K562 (cell line): ENCODE data around the gene FCAMR. TPM values are rescaled to one million over a fixed set of nuclear protein-coding genes. Genes with fewer than 3 reads are reported as not detected.

Experiments used
- ATAC-seq: fragments of 200-7000 bp; cut with Tn5 transposase; 3 replicates; pipeline ENCODE4 v1.9.1; 2020; ENCODE audit warnings: moderate library complexity
- BruUV-seq: library from RNA; stranded (reverse); fragments of 400-500 nt; replicated peaks from 2 replicates; lab custom pipeline; 2021; lab: Mats Ljungman, UMichigan
- CTCF ChIA-PET: fragments of 300-600 bp; formaldehyde crosslinking; extraction: SDS; loops from one replicate; lab custom pipeline; 2021; ENCODE audit warnings: low intra/inter-chr PET ratio; lab: Yijun Ruan, JAX
- POLR2A ChIA-PET: fragments of 300-600, 350-650 bp; sonication (Branson Sonifier 250); formaldehyde crosslinking; extraction: SDS; loops from one replicate; lab custom pipeline; 2021; ENCODE audit warnings: antibody characterized with exemption, inconsistent platforms; lab: Yijun Ruan, JAX
- DNase-seq, 4 experiments: peaks; one replicate each; pipeline versions ENCODE4 v3.0.0 to v3.0.0-alpha.2; 2011 to 2018; ENCODE audit warnings: low spot score in 3 of 4, mixed read lengths in 3 of 4; ENCODE audit errors: extremely low read depth in 1 of 4
- FAIRE-seq: peaks from 2 replicates; lab custom pipeline; 2011; peaks lifted over from hg19 to GRCh38; lab: Jason Lieb, UNC
- H2AFZ ChIP-seq: 2 replicates; pipeline ENCODE4 v1.6.0; 2011; ENCODE audit warnings: low read depth, low read length, control low read depth, inconsistent platforms
- H3K27ac ChIP-seq: fragments of 200-600 bp; 3 replicates; pipeline ENCODE4 v1.8.0; 2011; ENCODE audit warnings: low read depth, mild to moderate bottlenecking, control low read depth, inconsistent platforms, low read length, moderate library complexity, mixed read lengths; ENCODE audit errors: extremely low read depth
- H3K27me3 ChIP-seq, 2 experiments: fragments of 300-600 bp in 1 of 2; 2 replicates in 1 of 2; 3 replicates in 1 of 2; pipeline versions ENCODE4 v1.6.0 to v1.8.0; 2011; ENCODE audit warnings: inconsistent platforms in 2 of 2, low read length in 2 of 2, mild to moderate bottlenecking in 1 of 2, mixed read lengths in 1 of 2, moderate library complexity in 1 of 2; ENCODE audit not compliant: control insufficient read depth in 2 of 2, insufficient read depth in 2 of 2
- H3K36me3 ChIP-seq: fragments of 300-600 bp; 3 replicates; pipeline ENCODE4 v1.8.0; 2011; ENCODE audit warnings: mild to moderate bottlenecking, low read length, inconsistent platforms; ENCODE audit not compliant: control insufficient read depth, insufficient read depth
- H3K4me1 ChIP-seq, 2 experiments: fragments of 200-600 bp in 1 of 2; replicated peaks in 1 of 2; 2 replicates in 1 of 2; 3 replicates in 1 of 2; pipeline versions ENCODE4 v1.5.1 to v1.8.0; 2011; ENCODE audit warnings: inconsistent platforms in 2 of 2, low read length in 2 of 2, mild to moderate bottlenecking in 1 of 2, mixed read lengths in 1 of 2, moderate library complexity in 1 of 2; ENCODE audit not compliant: control insufficient read depth in 2 of 2, insufficient read depth in 2 of 2
- H3K4me2 ChIP-seq: 2 replicates; pipeline ENCODE4 v1.6.1; 2011; ENCODE audit warnings: low read length, control low read depth, inconsistent platforms, mixed read lengths; ENCODE audit not compliant: insufficient read depth
- H3K4me3 ChIP-seq: fragments of 200-600 bp; sonication (generic), shearing (Covaris generic); 2 replicates; pipeline ENCODE4 v1.5.1; 2016; ENCODE audit warnings: control low read depth, inconsistent platforms
- H3K79me2 ChIP-seq: fragments of 200-600 bp; 3 replicates; pipeline ENCODE4 v1.8.0; 2011; ENCODE audit warnings: low read length, inconsistent platforms; ENCODE audit not compliant: control insufficient read depth, insufficient read depth
- H3K9ac ChIP-seq, 2 experiments: 2 replicates each; pipeline versions ENCODE4 v1.6.0 to v1.6.1; 2011; ENCODE audit warnings: low read depth in 2 of 2, low read length in 2 of 2, control low read depth in 1 of 2, inconsistent platforms in 1 of 2, mild to moderate bottlenecking in 1 of 2, mixed read lengths in 1 of 2; ENCODE audit not compliant: insufficient read depth in 1 of 2
- H3K9me1 ChIP-seq: one replicate; pipeline ENCODE4 v1.6.0; 2011; ENCODE audit warnings: inconsistent platforms, mild to moderate bottlenecking, low read length, moderate library complexity; ENCODE audit not compliant: control insufficient read depth, insufficient read depth
- H3K9me3 ChIP-seq: replicated peaks from 2 replicates; pipeline ENCODE4 v1.5.1; 2011; ENCODE audit warnings: low read depth, low read length, inconsistent platforms; ENCODE audit not compliant: control insufficient read depth, insufficient read depth
- H4K20me1 ChIP-seq: replicated peaks from 2 replicates; pipeline ENCODE4 v1.6.1; 2011; ENCODE audit warnings: low read length, inconsistent platforms, mixed read lengths; ENCODE audit not compliant: control insufficient read depth, insufficient read depth
- FOSL1 ChIP-seq: fragments of 200-800 bp; sonication (Bioruptor generic); conservative IDR thresholded peaks from 2 replicates; pipeline ENCODE4 v1.6.1; 2016; ENCODE audit warnings: missing genetic modification characterization, missing compliant biosample characterization
- FOXJ2 ChIP-seq: fragments of 200-800 bp; sonication (Bioruptor generic); IDR thresholded peaks from 2 replicates; pipeline ENCODE4 v1.6.1; 2016; ENCODE audit warnings: missing genetic modification characterization, missing compliant biosample characterization
- OTX1 ChIP-seq: fragments of 450-650 bp; formaldehyde crosslinking; IDR thresholded peaks from 2 replicates; pipeline ENCODE4 v1.4.0; 2022; ENCODE audit warnings: mild to moderate bottlenecking
- PML ChIP-seq: IDR thresholded peaks from 2 replicates; pipeline ENCODE4 v1.6.1; 2012; ENCODE audit warnings: low read length, inconsistent platforms
- TFAP4 ChIP-seq: sonication (generic); formaldehyde crosslinking; IDR thresholded peaks from 2 replicates; pipeline ENCODE4 v1.8.0; 2022; ENCODE audit warnings: missing genetic modification reagents, mild to moderate bottlenecking, moderate library complexity, borderline replicate concordance
- ZNF12 ChIP-seq: sonication (generic); formaldehyde crosslinking; IDR thresholded peaks from 2 replicates; pipeline ENCODE4 v1.4.0; 2020; ENCODE audit warnings: mild to moderate bottlenecking, missing genetic modification reagents
- ZNF740 ChIP-seq, 3 experiments: fragments of 200-800 bp in 1 of 3; sonication (Bioruptor generic) in 1 of 3; sonication (generic) in 1 of 3; formaldehyde crosslinking in 1 of 3; IDR thresholded peaks; 2 replicates each; pipeline versions ENCODE4 v1.6.1 to v1.8.0; 2016 to 2022; ENCODE audit warnings: mild to moderate bottlenecking in 2 of 3, missing compliant biosample characterization in 2 of 3, missing genetic modification characterization in 2 of 3, missing genetic modification reagents in 1 of 3
- WGBS: fragments of 100-300 bp; shearing (Covaris generic); methylation state at CpG from one replicate; pipeline ENCODE4 v1.1.6; 2016; ENCODE audit warnings: low coverage, mixed read lengths; ENCODE audit not compliant: insufficient coverage; ENCODE audit errors: missing lambda C conversion rate; 5-methylcytosine and 5-hydroxymethylcytosine counted together
- in situ Hi-C: fragments of 300-500 bp; cut with MboI; formaldehyde crosslinking; loops from 4 replicates; pipeline ENCODE4 v1.15.0; 2018; ENCODE audit warnings: inconsistent platforms, mixed read lengths
- intact Hi-C: fragments of 100-400 bp; cut with micrococcal nuclease; formaldehyde crosslinking; loops from 2 replicates; pipeline ENCODE4 v1.14.2; 2022
- polyA plus RNA-seq, 8 experiments: library from polyadenylated mRNA; depleted of rRNA in 4 of 8; stranded (reverse) in 5 of 8; unstranded in 3 of 8; fragments of >200 nt; fragmentation: Nextera tagmentation in 2 of 8; fragmentation: Illumina TruSeq in 1 of 8; extraction: Ambion mirVana in 2 of 8; extraction: Trizol in 1 of 8; gene quantifications; 2 replicates each; pipeline versions ENCODE4 v1.2.1 to v1.2.3, GENCODE V29; 2011 to 2014; ENCODE audit warnings: inconsistent platforms in 1 of 8, missing spikeins in 1 of 8
- total RNA-seq, 7 experiments: library from RNA; depleted of rRNA in 6 of 7; stranded (reverse); fragments of >200 nt in 6 of 7; fragmentation: Illumina TruSeq in 2 of 7; extraction: Trizol in 2 of 7; gene quantifications; 2 replicates each; pipeline versions ENCODE4 v1.2.1 to v1.2.3, GENCODE V29; 2011 to 2021; ENCODE audit warnings: low replicate concordance in 1 of 7

Gene FCAMR
- total and polyA plus RNA-seq, 9 of the 15 experiments (the other 6 are each of a cell fraction or from before 2014, with no cell fraction given), result not detected

GRCh38 chr1:206951318-206952100, 18.8 kb downstream of the FCAMR start (continued):
- no peak for TF ChIP-seq ZNF740 (CRISPR knock-in tag; IDR thresholded peaks at IDR 0.05)
- TF ChIP-seq ZNF740 (tag; IDR thresholded peaks at IDR 0.05), result no peak
- TF ChIP-seq FOSL1 (tag), result no peak
- no peak for TF ChIP-seq PML
- TF ChIP-seq TFAP4, result no peak
- TF ChIP-seq OTX1 (CRISPR knock-in tag), result no peak
- TF ChIP-seq, all 486 proteins: peak for 0

- no peaks in the 10 kb centered on the region for H3K36me3 ChIP-seq
- no peak overlapping the region for H2AFZ ChIP-seq
- POLR2A ChIA-PET, result no interaction called here
- no peak for ATAC-seq
- H3K9me1 ChIP-seq, result no peaks in the 10 kb centered on the region
- WGBS, result 22% methylated on average over 5 of the region's 5 CpGs
- TF ChIP-seq ZNF12 (CRISPR knock-in tag), result peak; percentile 98
- no peak for TF ChIP-seq FOXJ2 (tag)
- in situ Hi-C loops, result no loop called here
- peaks cover 7 to 14% of the 10 kb centered on the region in 2 experiments for H3K4me1 ChIP-seq
- H3K4me2 ChIP-seq, result no peak overlapping the region
- CTCF ChIA-PET, result no interaction called here
- DNase-seq, result no peak
- H3K27ac ChIP-seq, result no peak overlapping the region
- H3K9ac ChIP-seq, result no peak overlapping the region
- no peaks in the 10 kb centered on the region for H3K9me3 ChIP-seq
- H4K20me1 ChIP-seq, result no peaks in the 10 kb centered on the region
- H3K4me3 ChIP-seq, result no peak overlapping the region
- H3K27me3 ChIP-seq, result no peaks in the 10 kb centered on the region
- BruUV-seq, result no TSS peak
- H3K79me2 ChIP-seq, result no peaks in the 10 kb centered on the region
- intact Hi-C loops, result no loop called here
- FAIRE-seq, result no peak
Measured at GRCh38 chr1:206949641-206950040, 20.6 kb downstream of the FCAMR start.
